Mononuclear cell (primary cell): ENCODE results near the gene PCDHA13. TPM values are rescaled to one million over a fixed set of nuclear protein-coding genes. Genes with fewer than 3 reads are reported as not detected.

Experiments used
- H3K27me3 ChIP-seq: 2 replicates; pipeline ENCODE4 v1.6.0; 2011; ENCODE audit warnings: low read length, control low read depth; ENCODE audit not compliant: insufficient read depth
- H3K4me1 ChIP-seq: 2 replicates; pipeline ENCODE4 v1.5.1; 2011; ENCODE audit warnings: mild to moderate bottlenecking, low read length, control low read depth; ENCODE audit not compliant: insufficient read depth
- H3K4me3 ChIP-seq: 2 replicates; pipeline ENCODE4 v1.5.1; 2011; ENCODE audit warnings: mild to moderate bottlenecking, low read length, moderate library complexity
- H3K9me3 ChIP-seq: 2 replicates; pipeline ENCODE4 v1.5.1; 2011; ENCODE audit warnings: low read depth, mild to moderate bottlenecking, control low read depth, low read length
- total RNA-seq: library from RNA; depleted of rRNA; stranded (reverse); fragments of >200 nt; gene quantifications from one replicate; pipeline ENCODE4 v1.2.3, GENCODE V29; 2012

The PCDHA13 gene
- total RNA-seq, 1 donor, result not detected

- Histone ChIP-seq H3K27me3 (peaks cover 54% of the 10 kb centered on the region), H3K4me3 (no peak within 1 kb of the TSS), H3K9me3 (no peaks in the 10 kb centered on the region), H3K4me1 (no peaks in the 10 kb centered on the region)
These were observed 44.0 kb downstream of the PCDHA13 start, which contains the start of gene PCDHAC1 for GRCh38 chr5:140925806-140926442. TSS of gene PCDHAC1 (plus strand) at chr5:140926299. CDS start at chr5:140926893, 594 bp downstream.

DNA sequence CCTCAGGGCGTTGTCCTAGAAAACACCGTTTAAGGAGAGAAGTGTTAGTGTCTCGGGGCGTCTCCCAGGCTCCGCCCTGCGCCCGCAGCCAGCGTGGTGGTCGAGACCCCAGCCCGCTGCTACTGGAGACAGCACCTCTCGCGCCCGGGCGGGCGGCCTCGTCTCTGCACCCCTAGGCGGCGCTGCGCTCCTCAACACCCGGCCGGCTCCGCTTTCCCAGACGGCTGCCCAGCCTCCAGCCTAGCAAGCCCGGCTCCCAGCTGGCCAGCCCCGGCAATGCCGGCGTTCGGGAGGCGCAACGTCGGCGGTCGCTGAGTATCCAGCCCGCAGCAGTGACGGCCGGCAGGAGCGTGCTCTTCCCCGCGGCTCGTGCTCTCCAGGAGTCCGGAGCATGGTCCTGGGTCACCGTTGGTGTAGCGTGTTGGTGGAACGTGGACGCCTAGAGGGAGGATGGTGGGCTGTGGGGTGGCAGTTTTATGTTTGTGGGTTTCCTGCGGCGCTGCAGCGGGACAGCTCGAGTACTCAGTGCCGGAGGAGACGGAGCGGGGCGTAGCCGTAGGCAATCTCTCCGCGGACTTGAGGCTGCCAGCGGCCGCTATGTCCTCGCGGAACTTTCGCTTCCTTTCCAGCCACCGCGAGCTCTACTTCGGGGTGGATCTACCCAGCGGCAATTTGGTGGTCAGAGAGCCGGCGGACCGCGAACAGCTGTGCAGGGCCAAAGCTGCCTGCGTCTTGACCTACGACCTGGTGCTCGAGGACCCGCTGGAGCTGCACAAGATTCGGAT is 44.7 kb downstream of the PCDHA13 start:
- no peaks in the 10 kb centered on the region for H3K4me1 ChIP-seq
- no peaks in the 10 kb centered on the region for H3K9me3 ChIP-seq
- no peak overlapping the region for H3K4me3 ChIP-seq
- H3K27me3 ChIP-seq, result peaks cover 54% of the 10 kb centered on the region

GRCh38 chr5:140927228-140927573 is 45.3 kb downstream of the PCDHA13 start:
- Histone ChIP-seq H3K4me1 (no peaks in the 10 kb centered on the region), H3K9me3 (no peaks in the 10 kb centered on the region), H3K4me3 (no peak overlapping the region), H3K27me3 (peaks cover 54% of the 10 kb centered on the region)

Other genes starting within 250 kb of the PCDHA13 start
- gene CD14, start 248.9 kb upstream of the PCDHA13 start, total RNA-seq, result 138 TPM
- gene TMCO6, start 242.7 kb upstream of the PCDHA13 start, total RNA-seq, result 13.7 TPM
- gene NDUFA2, start 234.5 kb upstream of the PCDHA13 start, total RNA-seq, result 43.2 TPM
- gene IK, start 234.3 kb upstream of the PCDHA13 start, total RNA-seq, result 180 TPM
- gene WDR55, start 217.2 kb upstream of the PCDHA13 start, total RNA-seq, result 11.8 TPM
- 0.31 TPM for gene DND1, start 208.5 kb upstream of the PCDHA13 start, total RNA-seq
- gene HARS1, start 190.8 kb upstream of the PCDHA13 start, total RNA-seq, result 26.0 TPM
- 31.8 TPM for gene HARS2, start 190.7 kb upstream of the PCDHA13 start, total RNA-seq
- 34.2 TPM for gene ZMAT2, start 181.7 kb upstream of the PCDHA13 start, total RNA-seq
- gene PCDHA1, start 96.0 kb upstream of the PCDHA13 start, total RNA-seq, result not detected
- not detected for gene PCDHA2, start 87.3 kb upstream of the PCDHA13 start, total RNA-seq
- gene PCDHA3, start 81.1 kb upstream of the PCDHA13 start, total RNA-seq, result not detected
- not detected for gene PCDHA4, start 75.1 kb upstream of the PCDHA13 start, total RNA-seq
- under 0.01 TPM for gene PCDHA5, start 60.5 kb upstream of the PCDHA13 start, total RNA-seq
- gene PCDHA6, start 54.2 kb upstream of the PCDHA13 start, total RNA-seq, result not detected
- not detected for gene PCDHA7, start 47.9 kb upstream of the PCDHA13 start, total RNA-seq
- gene PCDHA8, start 40.9 kb upstream of the PCDHA13 start, total RNA-seq, result not detected
- gene PCDHA9, start 33.7 kb upstream of the PCDHA13 start, total RNA-seq, result not detected
- not detected for gene PCDHA10, start 26.2 kb upstream of the PCDHA13 start, total RNA-seq
- gene PCDHA11, start 13.2 kb upstream of the PCDHA13 start, total RNA-seq, result 0.10 TPM
- gene PCDHA12, start 6.8 kb upstream of the PCDHA13 start, total RNA-seq, result not detected
- gene PCDHAC1, start 44.2 kb downstream of the PCDHA13 start, total RNA-seq, result not detected
- gene PCDHAC2, start 84.4 kb downstream of the PCDHA13 start, total RNA-seq, result not detected
- under 0.01 TPM for gene PCDHB1, start 169.2 kb downstream of the PCDHA13 start, total RNA-seq
- 0.10 TPM for gene PCDHB2, start 212.5 kb downstream of the PCDHA13 start, total RNA-seq
- gene PCDHB3, start 218.3 kb downstream of the PCDHA13 start, total RNA-seq, result under 0.01 TPM
- gene PCDHB4, start 239.7 kb downstream of the PCDHA13 start, total RNA-seq, result not detected